Neural progenitor cell (in vitro differentiated cells): ENCODE measurements around the gene LPAR6. TPM values are rescaled to one million over a fixed set of nuclear protein-coding genes. Genes with fewer than 3 reads are reported as not detected.

ENCODE experiments used
- DNase-seq: peaks from one replicate; pipeline ENCODE4 v3.0.0-alpha.2; 2016; ENCODE audit warnings: low spot score
- H2AFZ ChIP-seq: fragments of 200-600 bp; sonication (generic); replicated peaks from 2 replicates; pipeline ENCODE4 v1.6.1; 2016; ENCODE audit warnings: antibody characterized with exemption
- H3F3A ChIP-seq: fragments of 200-600 bp; sonication (generic); 2 replicates; pipeline ENCODE4 v1.6.1; 2016; ENCODE audit warnings: antibody characterized with exemption, low read depth
- H3K27ac ChIP-seq: fragments of 200-600 bp; sonication (generic); 2 replicates; pipeline ENCODE4 v1.5.1; 2016; ENCODE audit warnings: mild to moderate bottlenecking
- H3K27me3 ChIP-seq: fragments of 200-600 bp; sonication (generic); 2 replicates; pipeline ENCODE4 v1.6.1; 2016; ENCODE audit warnings: mild to moderate bottlenecking, moderate library complexity
- H3K36me3 ChIP-seq: fragments of 200-600 bp; sonication (generic); 2 replicates; pipeline ENCODE4 v1.5.1; 2016
- H3K4me1 ChIP-seq: fragments of 200-600 bp; sonication (generic); 2 replicates; pipeline ENCODE4 v1.6.1; 2016; ENCODE audit warnings: mixed run types
- H3K4me2 ChIP-seq: fragments of 200-600 bp; sonication (generic); 2 replicates; pipeline ENCODE4 v1.6.1; 2016
- H3K4me3 ChIP-seq: fragments of 200-600 bp; sonication (generic); 2 replicates; pipeline ENCODE4 v1.5.1; 2016
- H3K79me2 ChIP-seq: fragments of 200-600 bp; sonication (generic); 2 replicates; pipeline ENCODE4 v1.6.1; 2016; ENCODE audit warnings: low read depth
- H3K9ac ChIP-seq: fragments of 200-600 bp; sonication (generic); 2 replicates; pipeline ENCODE4 v1.6.1; 2016
- H3K9me3 ChIP-seq: fragments of 200-600 bp; sonication (generic); 2 replicates; pipeline ENCODE4 v1.5.1; 2016; ENCODE audit warnings: low read depth
- H4K20me1 ChIP-seq: fragments of 200-600 bp; sonication (generic); 2 replicates; pipeline ENCODE4 v1.6.1; 2016; ENCODE audit warnings: low read depth
- H3K27ac Mint-ChIP-seq: 3 replicates; pipeline ENCODE4 v1.8.0; 2021; ENCODE audit warnings: mixed read lengths
- H3K27me3 Mint-ChIP-seq: 2 replicates; pipeline ENCODE4 v1.8.0; 2022; ENCODE audit warnings: low read depth, mild to moderate bottlenecking, inconsistent platforms, moderate library complexity, mixed read lengths; ENCODE audit not compliant: insufficient read depth
- H3K36me3 Mint-ChIP-seq: 3 replicates; pipeline ENCODE4 v1.8.0; 2021; ENCODE audit warnings: mixed read lengths
- H3K4me1 Mint-ChIP-seq: 3 replicates; pipeline ENCODE4 v1.8.0; 2021; ENCODE audit warnings: mixed read lengths
- H3K4me3 Mint-ChIP-seq: 3 replicates; pipeline ENCODE4 v1.8.0; 2021; ENCODE audit warnings: mild to moderate bottlenecking, moderate library complexity, mixed read lengths
- H3K9me3 Mint-ChIP-seq: 3 replicates; pipeline ENCODE4 v1.8.0; 2020; ENCODE audit warnings: mixed read lengths
- CTCF ChIP-seq: fragments of 200-600 bp; sonication (generic); IDR thresholded peaks from 2 replicates; pipeline ENCODE4 v1.5.1; 2017; ENCODE audit warnings: antibody characterized with exemption, mild to moderate bottlenecking
- EZH2 ChIP-seq: fragments of 200-600 bp; sonication (generic); IDR thresholded peaks from 2 replicates; pipeline ENCODE4 v1.6.1; 2017; ENCODE audit warnings: antibody characterized with exemption, mild to moderate bottlenecking, moderate library complexity
- EZH2phosphoT487 ChIP-seq: fragments of 200-600 bp; sonication (generic); IDR thresholded peaks from 2 replicates; pipeline ENCODE4 v1.6.1; 2017; ENCODE audit warnings: antibody characterized with exemption
- total RNA-seq: library from RNA; depleted of rRNA; stranded (reverse); fragments of >200 nt; gene quantifications from 2 replicates; pipeline ENCODE4 v1.2.3, GENCODE V29; 2015; ENCODE audit warnings: low replicate concordance

Gene LPAR6
- total RNA-seq, 1 donor from 2014 or later: 4.6 TPM

DNA sequence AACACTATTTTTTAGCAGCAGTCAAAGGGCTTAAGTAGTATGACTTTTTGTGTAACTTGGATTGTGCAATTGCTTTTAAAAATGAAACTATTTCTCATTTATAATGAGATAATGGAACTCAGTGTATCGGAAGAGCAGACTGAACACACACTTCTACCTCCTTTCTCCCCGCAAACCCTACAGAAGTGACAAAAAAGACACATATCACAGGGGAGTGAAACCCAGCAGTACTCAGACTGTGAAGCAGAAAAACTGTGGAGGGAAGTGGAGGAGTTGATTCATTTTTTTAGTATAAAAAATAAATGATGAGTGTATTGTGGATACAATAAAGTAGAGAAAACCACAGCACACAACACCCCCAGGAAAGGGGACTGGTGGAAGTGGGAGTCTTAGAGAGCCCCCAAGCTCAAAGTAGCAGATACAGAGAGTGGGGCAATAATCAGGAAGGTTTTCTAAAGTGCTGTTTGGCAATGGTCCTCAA is 9.7 kb downstream of the LPAR6 start:
- H3K9me3 ChIP-seq: no peaks in the 10 kb centered on the region
- H3K9ac ChIP-seq: no peak overlapping the region
- H3K79me2 ChIP-seq: no peaks in the 10 kb centered on the region
- no peak overlapping the region for H3K4me2 ChIP-seq
- Mint-ChIP-seq H3K9me3 (no peaks in the 10 kb centered on the region), H3K4me1 (no peaks in the 10 kb centered on the region), H3K27me3 (no peaks in the 10 kb centered on the region), H3K4me3 (no peak overlapping the region), H3K36me3 (peaks cover 2% of the 10 kb centered on the region), H3K27ac (no peak overlapping the region)
- no peaks in the 10 kb centered on the region for H3F3A ChIP-seq
- no peak overlapping the region for H3K27ac ChIP-seq
- TF ChIP-seq CTCF (no peak), EZH2phosphoT487 (no peak), EZH2 (no peak)
- H3K27me3 ChIP-seq: no peaks in the 10 kb centered on the region
- DNase-seq: no peak
- no peaks in the 10 kb centered on the region for H3K4me1 ChIP-seq
- no peak overlapping the region for H3K4me3 ChIP-seq
- no peaks in the 10 kb centered on the region for H4K20me1 ChIP-seq
- H3K36me3 ChIP-seq: no peaks in the 10 kb centered on the region
- H2AFZ ChIP-seq: no peak overlapping the region

GRCh38 chr13:48402325-48402932 is 10.5 kb downstream of the LPAR6 start:
- no peak overlapping the region for H3K27ac ChIP-seq
- no peaks in the 10 kb centered on the region for H3K27me3 Mint-ChIP-seq
- no peak overlapping the region for H3K4me3 Mint-ChIP-seq
- no peaks in the 10 kb centered on the region for H3K36me3 ChIP-seq
- H3K27me3 ChIP-seq: no peaks in the 10 kb centered on the region
- no peaks in the 10 kb centered on the region for H3F3A ChIP-seq
- TF ChIP-seq EZH2 (no peak), CTCF (no peak), EZH2phosphoT487 (no peak)
- no peak overlapping the region for H3K4me3 ChIP-seq
- H4K20me1 ChIP-seq: no peaks in the 10 kb centered on the region
- H3K4me2 ChIP-seq: no peak overlapping the region
- H2AFZ ChIP-seq: no peak overlapping the region
- no peaks in the 10 kb centered on the region for H3K4me1 Mint-ChIP-seq
- H3K9me3 Mint-ChIP-seq: no peaks in the 10 kb centered on the region
- H3K9me3 ChIP-seq: no peaks in the 10 kb centered on the region
- H3K4me1 ChIP-seq: no peaks in the 10 kb centered on the region
- H3K27ac Mint-ChIP-seq: no peak overlapping the region
- no peak overlapping the region for H3K9ac ChIP-seq
- peaks cover 1% of the 10 kb centered on the region for H3K36me3 Mint-ChIP-seq
- no peak for DNase-seq
- H3K79me2 ChIP-seq: no peaks in the 10 kb centered on the region

GRCh38 chr13:48401480-48401879 is 11.4 kb downstream of the LPAR6 start:
- Histone ChIP-seq H3K27ac (no peak overlapping the region), H3K4me1 (no peaks in the 10 kb centered on the region), H3K9me3 (no peaks in the 10 kb centered on the region), H3K79me2 (no peaks in the 10 kb centered on the region), H3K27me3 (no peaks in the 10 kb centered on the region), H3K4me3 (no peak overlapping the region), H3K36me3 (no peaks in the 10 kb centered on the region), H3K4me2 (no peak overlapping the region), H4K20me1 (no peaks in the 10 kb centered on the region), H2AFZ (no peak overlapping the region), H3F3A (no peaks in the 10 kb centered on the region), H3K9ac (no peak overlapping the region)
- H3K4me3 Mint-ChIP-seq: no peak overlapping the region
- no peak for TF ChIP-seq CTCF
- TF ChIP-seq EZH2phosphoT487: no peak
- no peak for TF ChIP-seq EZH2
- no peaks in the 10 kb centered on the region for H3K9me3 Mint-ChIP-seq
- H3K36me3 Mint-ChIP-seq: no peaks in the 10 kb centered on the region
- no peak for DNase-seq
- H3K4me1 Mint-ChIP-seq: no peaks in the 10 kb centered on the region
- no peaks in the 10 kb centered on the region for H3K27me3 Mint-ChIP-seq
- no peak overlapping the region for H3K27ac Mint-ChIP-seq
